Skeletal muscle satellite cell (primary cell): ENCODE results near the gene POLR3E. TPM values are rescaled to one million over a fixed set of nuclear protein-coding genes. Genes with fewer than 3 reads are reported as not detected.

Experiments used
- H3K27me3 ChIP-seq: 2 replicates; pipeline ENCODE4 v1.7.0; 2013; ENCODE audit warnings: low read length; ENCODE audit not compliant: control insufficient read depth, insufficient read depth
- H3K36me3 ChIP-seq: 2 replicates; pipeline ENCODE4 v1.7.0; 2013; ENCODE audit warnings: mild to moderate bottlenecking, control low read depth, low read length; ENCODE audit not compliant: insufficient read depth
- H3K4me1 ChIP-seq: 2 replicates; pipeline ENCODE4 v1.7.0; 2013; ENCODE audit warnings: low read length; ENCODE audit not compliant: control insufficient read depth, insufficient read depth
- H3K4me2 ChIP-seq: 2 replicates; pipeline ENCODE4 v1.7.0; 2013; ENCODE audit warnings: mild to moderate bottlenecking, low read length
- H3K4me3 ChIP-seq: 2 replicates; pipeline ENCODE4 v1.7.0; 2013; ENCODE audit warnings: low read length
- H3K9ac ChIP-seq: 2 replicates; pipeline ENCODE4 v1.7.0; 2013; ENCODE audit warnings: mild to moderate bottlenecking, low read depth, low read length, moderate library complexity
- H3K9me3 ChIP-seq: replicated peaks from 2 replicates; pipeline ENCODE4 v1.7.0; 2013; ENCODE audit warnings: mild to moderate bottlenecking, control low read depth, low read length
- total RNA-seq: library from RNA; depleted of rRNA; stranded (reverse); fragments of >200 nt; gene quantifications from 2 replicates; pipeline ENCODE4 v1.2.3, GENCODE V29; 2012; rRNA removed

The POLR3E gene, protein sequence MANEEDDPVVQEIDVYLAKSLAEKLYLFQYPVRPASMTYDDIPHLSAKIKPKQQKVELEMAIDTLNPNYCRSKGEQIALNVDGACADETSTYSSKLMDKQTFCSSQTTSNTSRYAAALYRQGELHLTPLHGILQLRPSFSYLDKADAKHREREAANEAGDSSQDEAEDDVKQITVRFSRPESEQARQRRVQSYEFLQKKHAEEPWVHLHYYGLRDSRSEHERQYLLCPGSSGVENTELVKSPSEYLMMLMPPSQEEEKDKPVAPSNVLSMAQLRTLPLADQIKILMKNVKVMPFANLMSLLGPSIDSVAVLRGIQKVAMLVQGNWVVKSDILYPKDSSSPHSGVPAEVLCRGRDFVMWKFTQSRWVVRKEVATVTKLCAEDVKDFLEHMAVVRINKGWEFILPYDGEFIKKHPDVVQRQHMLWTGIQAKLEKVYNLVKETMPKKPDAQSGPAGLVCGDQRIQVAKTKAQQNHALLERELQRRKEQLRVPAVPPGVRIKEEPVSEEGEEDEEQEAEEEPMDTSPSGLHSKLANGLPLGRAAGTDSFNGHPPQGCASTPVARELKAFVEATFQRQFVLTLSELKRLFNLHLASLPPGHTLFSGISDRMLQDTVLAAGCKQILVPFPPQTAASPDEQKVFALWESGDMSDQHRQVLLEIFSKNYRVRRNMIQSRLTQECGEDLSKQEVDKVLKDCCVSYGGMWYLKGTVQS
- 29.5 and 34.7 TPM in 2 replicates for total RNA-seq

GRCh38 chr16:22297114-22297870, at the start of gene POLR3E:
POLR3E (plus strand) TSS chr16:22297409; CDS start chr16:22302969, 5,560 bp downstream.
- Histone ChIP-seq H3K36me3 (peaks cover 4% of the 10 kb centered on the region), H3K9me3 (no peaks in the 10 kb centered on the region), H3K27me3 (no peaks in the 10 kb centered on the region), H3K9ac (peak within 1 kb of the TSS; percentile 98), H3K4me2 (peak within 1 kb of the TSS; percentile 89), H3K4me3 (peak within 1 kb of the TSS; percentile 98), H3K4me1 (no peaks in the 10 kb centered on the region)

GRCh38 chr16:22250522-22250921, 46.7 kb upstream of the POLR3E start:
- Histone ChIP-seq H3K27me3 (no peaks in the 10 kb centered on the region), H3K9ac (no peak overlapping the region), H3K4me3 (no peak overlapping the region), H3K4me2 (no peak overlapping the region), H3K36me3 (peaks cover 48% of the 10 kb centered on the region), H3K4me1 (peaks cover 3% of the 10 kb centered on the region), H3K9me3 (peaks cover 4% of the 10 kb centered on the region)

DNA sequence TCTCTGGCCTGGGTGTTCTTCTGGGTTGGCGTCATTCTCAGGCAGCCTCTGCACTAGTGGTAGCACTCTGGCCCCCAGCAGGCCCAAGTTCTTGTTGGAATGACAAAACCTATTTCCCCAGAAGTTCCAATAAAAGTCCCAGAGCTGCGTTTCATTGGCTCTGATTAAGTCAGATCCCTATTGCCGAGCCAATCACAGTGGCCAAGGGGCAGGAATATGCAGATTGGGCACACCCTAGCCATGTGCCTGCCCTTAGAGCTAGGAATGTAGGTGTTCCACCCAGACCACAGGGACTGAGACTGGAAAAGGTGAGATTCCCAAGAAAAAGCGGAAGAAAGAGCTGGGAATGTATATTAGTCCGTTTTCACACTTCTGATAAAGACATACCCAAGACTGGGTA, 44.9 kb upstream of the POLR3E start:
- Histone ChIP-seq H3K27me3 (no peaks in the 10 kb centered on the region), H3K4me2 (no peak overlapping the region), H3K4me3 (no peak overlapping the region), H3K4me1 (peaks cover 3% of the 10 kb centered on the region), H3K9ac (no peak overlapping the region), H3K36me3 (peaks cover 57% of the 10 kb centered on the region), H3K9me3 (peaks cover 4% of the 10 kb centered on the region)

DNA sequence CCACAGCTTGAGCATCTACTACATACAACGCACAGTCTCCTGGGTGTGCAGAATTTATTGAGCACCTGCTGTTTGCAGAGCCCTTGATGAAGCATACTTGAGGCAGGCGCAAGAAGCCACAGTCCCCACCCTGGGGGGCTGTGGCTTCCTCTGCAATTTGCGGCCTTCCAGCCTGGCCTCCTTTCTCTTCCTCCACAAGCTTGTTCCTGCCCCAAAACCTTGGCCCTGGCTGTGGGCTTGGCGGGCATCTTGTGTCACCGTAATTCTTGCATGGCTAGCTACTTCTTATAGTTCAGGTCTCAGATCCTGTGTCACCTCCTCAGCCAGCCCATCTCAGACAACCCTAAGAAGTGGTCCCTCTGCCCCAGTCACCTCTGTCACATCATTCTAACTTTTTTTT, 43.9 kb upstream of the POLR3E start:
- no peak overlapping the region for H3K9ac ChIP-seq
- peaks cover 4% of the 10 kb centered on the region for H3K9me3 ChIP-seq
- peaks cover 3% of the 10 kb centered on the region for H3K4me1 ChIP-seq
- H3K36me3 ChIP-seq = peaks cover 62% of the 10 kb centered on the region
- H3K4me3 ChIP-seq = no peak overlapping the region
- H3K4me2 ChIP-seq = no peak overlapping the region
- H3K27me3 ChIP-seq = no peaks in the 10 kb centered on the region

DNA sequence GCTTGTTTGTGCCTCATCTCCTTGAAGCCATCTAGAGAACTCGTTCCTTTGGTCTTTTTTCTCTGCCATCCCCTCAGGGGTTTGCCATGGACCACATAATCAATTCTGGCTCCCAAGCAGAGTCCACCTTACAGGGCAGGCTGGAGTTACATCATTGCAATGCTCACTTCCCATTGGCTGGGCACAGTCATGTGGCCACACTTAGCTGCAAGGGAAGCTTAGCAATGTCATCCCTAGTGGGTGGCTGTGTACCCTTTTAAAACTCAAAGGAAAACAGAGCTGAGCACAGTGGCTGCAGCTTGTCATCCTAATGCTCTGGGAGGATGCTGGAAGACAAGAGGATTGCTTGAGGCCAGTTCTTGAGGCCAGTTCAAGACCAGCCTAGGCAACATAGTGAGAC, 41.9 kb upstream of the POLR3E start:
- Histone ChIP-seq H3K4me1 (peaks cover 1% of the 10 kb centered on the region), H3K4me2 (no peak overlapping the region), H3K27me3 (no peaks in the 10 kb centered on the region), H3K9ac (no peak overlapping the region), H3K9me3 (peaks cover 4% of the 10 kb centered on the region), H3K4me3 (no peak overlapping the region), H3K36me3 (peaks cover 71% of the 10 kb centered on the region)

- Histone ChIP-seq H3K36me3 (peaks cover 61% of the 10 kb centered on the region), H3K4me1 (peaks cover 4% of the 10 kb centered on the region), H3K9ac (no peak overlapping the region), H3K4me3 (no peak overlapping the region), H3K9me3 (peaks cover 4% of the 10 kb centered on the region), H3K4me2 (no peak overlapping the region), H3K27me3 (no peaks in the 10 kb centered on the region)
These were observed 39.8 kb upstream of the POLR3E start for GRCh38 chr16:22257440-22257839.

DNA sequence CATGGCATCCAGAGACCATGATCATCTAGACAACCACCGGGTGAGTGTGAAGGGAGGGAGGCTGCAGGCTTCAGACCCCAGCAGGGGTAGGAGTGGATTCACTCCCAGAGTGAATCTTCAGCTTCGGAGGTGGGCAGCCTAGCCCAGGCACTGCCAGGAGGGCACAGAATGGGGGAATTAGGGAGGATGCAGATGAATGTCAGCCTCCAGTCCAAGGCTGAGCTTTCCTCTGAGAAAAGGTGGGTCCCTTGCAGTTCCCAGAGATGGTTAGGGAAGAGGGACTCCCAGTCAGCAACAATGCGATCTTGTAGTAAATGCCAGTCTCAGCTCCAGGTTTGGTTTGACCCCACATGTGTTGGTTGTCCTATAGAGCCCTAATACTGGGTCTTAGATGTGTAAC, 36.7 kb upstream of the POLR3E start:
- Histone ChIP-seq H3K36me3 (peaks cover 46% of the 10 kb centered on the region), H3K4me3 (no peak overlapping the region), H3K9ac (no peak overlapping the region), H3K4me1 (peaks cover 9% of the 10 kb centered on the region), H3K4me2 (no peak overlapping the region), H3K27me3 (no peaks in the 10 kb centered on the region), H3K9me3 (no peaks in the 10 kb centered on the region)

DNA sequence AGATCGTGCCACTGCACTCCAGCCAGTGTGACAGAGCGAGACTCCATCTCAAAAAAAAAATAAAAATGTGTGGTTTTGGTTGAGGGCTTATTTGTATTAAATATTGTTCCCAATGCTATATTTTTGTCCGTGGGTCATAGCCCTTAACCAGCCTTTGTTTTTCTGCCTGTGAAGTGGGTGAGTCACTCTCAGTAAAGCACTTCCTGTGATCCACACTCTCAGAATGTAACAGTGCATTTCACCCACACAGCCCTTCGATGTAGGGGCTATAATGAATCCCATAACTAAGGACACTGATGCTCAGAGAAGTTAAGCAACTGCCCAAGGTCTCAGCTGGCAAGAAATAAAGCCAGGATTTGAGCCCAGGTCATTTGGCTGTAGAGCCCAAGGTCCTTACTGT, 34.7 kb upstream of the POLR3E start:
- Histone ChIP-seq H3K36me3 (peaks cover 51% of the 10 kb centered on the region), H3K27me3 (no peaks in the 10 kb centered on the region), H3K4me2 (no peak overlapping the region), H3K9me3 (no peaks in the 10 kb centered on the region), H3K9ac (no peak overlapping the region), H3K4me1 (peaks cover 9% of the 10 kb centered on the region), H3K4me3 (no peak overlapping the region)

DNA sequence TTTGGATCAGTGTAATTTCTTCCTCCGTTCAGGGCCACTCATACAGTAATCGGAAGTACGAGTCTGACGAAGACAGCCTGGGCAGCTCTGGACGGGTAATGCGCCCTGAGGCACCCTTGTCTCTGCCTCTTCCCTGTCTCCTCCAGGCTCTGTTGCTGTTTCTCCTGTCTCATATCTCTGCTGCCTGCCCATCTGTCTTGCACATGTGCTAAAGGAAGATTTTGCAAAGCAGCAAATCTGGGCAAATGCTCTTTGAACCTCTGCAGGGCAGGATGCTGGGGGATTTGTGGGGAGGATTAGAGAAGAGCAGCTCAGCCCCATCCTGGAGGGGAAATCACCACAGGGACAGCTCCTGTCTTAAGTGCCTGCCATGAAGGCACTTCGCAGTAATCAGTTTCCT, 32.4 kb upstream of the POLR3E start:
- peaks cover 9% of the 10 kb centered on the region for H3K4me1 ChIP-seq
- no peak overlapping the region for H3K4me3 ChIP-seq
- peaks cover 39% of the 10 kb centered on the region for H3K36me3 ChIP-seq
- H3K9me3 ChIP-seq = no peaks in the 10 kb centered on the region
- H3K4me2 ChIP-seq = no peak overlapping the region
- H3K27me3 ChIP-seq = no peaks in the 10 kb centered on the region
- no peak overlapping the region for H3K9ac ChIP-seq

- no peaks in the 10 kb centered on the region for H3K9me3 ChIP-seq
- H3K27me3 ChIP-seq = no peaks in the 10 kb centered on the region
- peaks cover 37% of the 10 kb centered on the region for H3K36me3 ChIP-seq
- no peak overlapping the region for H3K4me2 ChIP-seq
- peaks cover 9% of the 10 kb centered on the region for H3K4me1 ChIP-seq
- H3K4me3 ChIP-seq = no peak overlapping the region
- H3K9ac ChIP-seq = no peak overlapping the region
These were observed 31.9 kb upstream of the POLR3E start for GRCh38 chr16:22265351-22265750.

- no peaks in the 10 kb centered on the region for H3K9me3 ChIP-seq
- no peak overlapping the region for H3K9ac ChIP-seq
- H3K4me2 ChIP-seq = no peak overlapping the region
- H3K27me3 ChIP-seq = no peaks in the 10 kb centered on the region
- H3K4me1 ChIP-seq = peaks cover 9% of the 10 kb centered on the region
- no peak overlapping the region for H3K4me3 ChIP-seq
- H3K36me3 ChIP-seq = peaks cover 35% of the 10 kb centered on the region
These were observed 30.7 kb upstream of the POLR3E start for GRCh38 chr16:22266546-22266945.
